Measurements from ENCODE around the gene CFAP54.

CFAP54 gene

DNA sequence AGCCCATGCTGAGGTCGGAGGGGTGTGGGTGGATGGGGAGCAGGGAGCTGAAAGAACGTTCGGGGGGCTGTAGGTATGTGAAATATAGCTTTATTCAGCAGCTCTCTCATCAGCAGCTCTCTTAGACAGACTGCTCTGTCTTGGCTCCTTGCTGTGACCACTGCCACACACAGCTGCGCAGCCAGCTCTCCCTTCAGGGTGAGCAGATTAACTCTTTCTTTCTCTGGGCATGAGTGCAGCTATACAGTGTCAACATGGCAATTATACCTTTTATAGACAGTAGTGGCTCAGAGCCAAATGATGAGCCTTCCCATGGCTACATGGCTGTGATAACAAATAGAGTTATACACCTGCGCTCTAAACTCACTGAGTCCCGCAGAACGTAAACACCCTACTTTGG is 280.0 kb downstream of the CFAP54 start:
- DNase-seq = no peak

DNA sequence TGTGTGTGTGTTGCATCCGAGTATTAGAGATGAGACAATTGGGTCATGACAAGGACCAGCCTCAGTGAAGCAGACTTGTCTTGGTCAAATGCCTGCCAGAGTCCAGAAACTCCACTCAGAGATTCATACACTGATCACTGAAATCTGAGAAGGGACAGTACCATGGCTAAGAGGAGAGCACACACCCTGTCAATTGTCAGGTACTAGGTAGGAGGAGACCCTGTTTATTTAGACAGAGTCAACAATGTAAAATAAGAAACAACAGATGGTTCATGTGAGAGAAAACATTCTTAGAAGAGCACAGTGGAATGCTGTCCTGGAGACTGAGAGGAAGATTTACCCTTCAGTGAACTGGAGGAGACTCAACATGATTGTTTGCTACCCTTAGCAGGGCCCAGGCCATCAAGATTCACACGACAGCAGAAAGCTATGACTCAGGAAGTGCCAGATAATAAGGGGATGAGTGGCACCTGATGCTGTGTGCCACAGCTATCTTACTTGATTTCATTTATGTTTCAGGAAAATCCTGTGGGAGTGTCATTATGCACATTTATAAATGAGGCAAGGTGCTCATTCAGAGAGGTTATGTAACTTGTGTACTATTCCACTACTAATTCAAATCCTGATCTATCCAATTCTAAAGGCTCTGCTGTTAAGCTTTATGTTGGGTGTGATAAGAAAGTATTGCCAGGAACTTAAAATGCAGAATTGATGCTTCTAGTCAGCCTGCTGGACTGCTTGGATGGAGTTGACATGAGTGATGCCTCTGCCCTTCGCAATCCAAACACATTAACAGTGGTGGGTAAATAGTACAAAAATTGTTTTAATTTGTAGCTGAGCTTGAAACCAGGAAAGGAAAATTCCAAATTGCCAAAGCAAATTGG is 281.1 kb downstream of the CFAP54 start:
- no peak for DNase-seq

DNA sequence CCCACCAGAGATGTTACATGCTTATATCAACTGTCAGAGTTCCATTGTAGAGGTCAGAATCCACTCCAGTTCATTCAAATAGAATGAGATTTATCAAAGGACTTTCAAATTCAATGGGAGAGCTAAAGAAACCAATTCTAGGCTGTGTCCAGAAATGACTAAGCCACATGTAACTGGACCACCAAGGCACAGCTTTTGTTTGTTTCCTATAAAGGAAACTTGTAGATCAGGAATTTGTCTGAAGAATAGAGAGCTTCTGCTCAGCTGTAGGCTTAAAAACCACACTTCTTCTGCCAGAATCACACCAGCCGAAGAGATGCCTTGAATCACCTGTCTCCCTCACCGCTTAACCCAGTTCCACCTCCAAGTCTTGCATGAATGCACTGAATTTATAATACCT is 283.7 kb downstream of the CFAP54 start:
- no peak for DNase-seq

DNA sequence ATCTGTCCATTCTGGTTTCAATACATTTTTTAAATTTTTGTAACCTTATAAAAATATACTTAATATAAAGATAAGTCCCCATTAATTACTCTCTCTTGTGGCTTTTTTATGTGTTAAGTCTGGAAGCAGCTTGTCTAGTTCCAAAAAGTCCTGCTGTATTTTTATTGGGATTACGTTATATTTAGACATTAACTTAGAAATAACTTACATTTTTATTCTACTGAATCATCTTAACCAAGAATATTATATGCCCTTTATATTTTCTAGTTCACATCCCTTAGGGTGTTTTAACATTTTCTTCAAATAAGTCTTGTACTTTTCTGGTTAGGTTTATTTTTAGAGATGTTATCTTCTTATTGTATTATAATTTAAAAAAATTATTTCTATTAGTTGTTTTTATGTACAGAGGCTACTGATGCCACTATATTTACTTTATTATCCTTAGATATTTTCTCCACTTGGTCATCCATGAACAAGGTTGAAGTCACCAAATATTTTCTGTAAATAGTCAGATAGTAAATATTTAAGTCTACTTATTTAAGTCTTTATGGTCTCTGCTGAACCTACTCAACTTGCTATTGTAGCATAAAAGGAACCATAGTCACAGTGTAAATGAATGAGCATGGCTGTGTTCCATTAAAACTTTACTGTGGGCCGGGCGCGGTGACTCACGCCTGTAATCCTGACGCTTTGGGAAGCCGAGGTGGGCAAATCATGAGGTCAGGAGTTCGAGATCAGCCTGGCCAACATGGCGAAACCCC is 285.3 kb downstream of the CFAP54 start:
- DNase-seq = no peak

DNA sequence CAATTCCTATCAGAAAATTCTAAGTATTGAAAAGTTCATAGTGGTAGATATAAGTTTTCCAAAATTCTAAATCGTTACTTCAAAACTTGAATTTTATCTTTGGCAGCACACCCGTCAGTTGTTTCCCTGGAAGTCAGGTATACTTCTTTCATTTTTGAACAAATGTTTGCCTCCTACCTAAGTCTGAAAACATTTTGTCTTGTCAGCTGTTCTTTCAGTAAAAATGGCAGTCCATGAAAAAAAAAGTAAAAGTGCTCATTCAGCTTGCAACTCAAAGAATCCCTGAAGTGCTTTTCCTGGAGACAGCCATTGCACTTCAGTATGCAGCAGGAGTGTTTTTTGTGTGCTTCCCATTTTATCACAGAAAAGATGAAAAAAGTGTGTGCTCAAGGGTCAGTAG is 287.5 kb downstream of the CFAP54 start:
- no peak for DNase-seq

DNA sequence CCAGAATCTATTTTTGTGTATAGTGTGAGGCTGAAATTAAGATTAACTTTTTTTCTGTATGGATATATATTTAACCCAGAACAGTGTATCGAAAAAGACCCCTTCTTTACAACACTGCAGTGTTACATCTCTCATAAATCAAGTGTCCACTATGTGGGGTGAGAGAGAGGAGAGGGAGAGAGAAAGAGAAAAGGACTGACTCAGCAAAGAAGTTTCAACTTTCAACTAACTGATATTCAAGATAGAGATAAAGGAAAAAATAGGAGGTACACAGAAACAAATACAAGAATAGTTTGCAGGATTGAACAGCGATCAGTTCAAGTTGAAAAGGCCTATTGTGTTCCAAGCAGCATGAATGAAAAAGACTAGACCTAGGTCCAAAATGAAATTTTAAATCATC is 291.0 kb downstream of the CFAP54 start:
- no peak for DNase-seq

DNA sequence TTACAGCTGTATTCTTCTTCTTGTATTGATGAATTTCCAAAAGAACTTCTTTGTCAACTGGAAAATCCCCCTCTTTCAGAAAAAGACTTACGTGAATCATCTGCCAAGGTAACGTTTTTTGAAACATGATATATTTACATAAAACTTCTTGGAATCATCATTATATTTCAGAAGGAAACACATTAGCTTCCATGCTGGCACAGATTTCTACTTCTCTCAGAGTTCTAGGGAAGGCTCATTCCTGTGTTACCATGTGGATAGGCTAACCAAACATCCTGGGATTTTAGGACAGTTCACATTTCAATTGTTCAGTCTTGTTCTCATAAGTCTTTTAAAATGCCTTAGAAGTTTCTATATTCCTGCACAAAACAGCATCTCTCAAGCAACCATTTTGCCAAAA is 297.4 kb downstream of the CFAP54 start:
- DNase-seq = no peak

DNA sequence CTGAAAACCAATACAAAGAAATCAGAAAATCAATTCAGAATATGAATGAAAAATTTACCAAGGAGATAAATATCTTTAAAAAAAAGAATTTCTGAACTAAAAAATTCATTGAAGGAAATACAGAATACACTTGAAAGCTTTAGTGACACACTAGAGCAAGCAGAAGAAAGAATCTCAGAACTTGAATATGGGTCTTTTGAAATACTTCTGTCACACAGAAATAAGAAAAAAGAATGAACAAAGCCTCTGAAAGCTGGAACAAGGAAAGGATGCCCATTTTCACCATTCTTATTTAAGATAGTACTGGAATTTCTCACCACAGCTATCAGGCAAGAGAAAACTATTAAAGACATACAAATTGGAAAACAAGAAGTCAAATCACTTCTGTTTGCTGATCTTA is 314.6 kb downstream of the CFAP54 start:
- no peak for DNase-seq

DNA sequence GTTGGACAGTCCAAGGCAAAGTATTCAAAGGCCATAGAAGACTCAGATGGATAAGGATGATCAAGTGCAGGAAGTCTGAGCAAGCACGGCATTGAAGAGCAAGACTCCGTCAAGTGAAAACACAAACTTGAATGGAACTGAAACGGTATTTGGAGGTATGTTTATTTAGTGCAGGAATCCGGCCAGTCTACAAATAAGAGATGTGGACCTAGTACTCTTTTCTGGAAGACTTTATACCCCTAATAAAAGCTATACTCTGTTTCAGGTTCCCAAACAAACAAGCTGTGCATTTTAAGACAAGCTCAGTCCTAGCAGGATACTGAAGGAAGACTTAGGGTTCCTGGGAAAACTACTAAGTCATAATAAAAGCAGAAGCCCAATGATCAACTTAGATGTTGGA is 316.9 kb downstream of the CFAP54 start:
- no peak for DNase-seq

DNA sequence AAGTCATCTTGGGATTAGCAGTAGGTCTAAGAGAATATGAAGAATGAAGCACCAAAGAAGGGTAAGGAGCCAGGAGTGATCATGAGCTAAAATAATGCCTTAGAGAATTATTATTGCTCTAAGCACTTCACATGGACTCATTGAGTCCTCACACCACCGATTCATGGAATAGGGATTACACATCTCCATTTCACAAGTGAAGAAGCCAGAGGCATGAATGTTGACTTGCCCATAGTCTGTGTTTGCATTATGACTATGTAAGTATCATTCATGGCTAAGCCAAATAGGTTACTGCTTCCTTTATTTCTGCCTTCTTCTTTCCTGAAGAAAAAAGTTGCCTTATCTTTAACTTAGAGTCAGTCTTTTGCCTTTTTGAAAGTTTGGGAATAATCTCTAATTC is 318.4 kb downstream of the CFAP54 start:
- DNase-seq = no peak

DNA sequence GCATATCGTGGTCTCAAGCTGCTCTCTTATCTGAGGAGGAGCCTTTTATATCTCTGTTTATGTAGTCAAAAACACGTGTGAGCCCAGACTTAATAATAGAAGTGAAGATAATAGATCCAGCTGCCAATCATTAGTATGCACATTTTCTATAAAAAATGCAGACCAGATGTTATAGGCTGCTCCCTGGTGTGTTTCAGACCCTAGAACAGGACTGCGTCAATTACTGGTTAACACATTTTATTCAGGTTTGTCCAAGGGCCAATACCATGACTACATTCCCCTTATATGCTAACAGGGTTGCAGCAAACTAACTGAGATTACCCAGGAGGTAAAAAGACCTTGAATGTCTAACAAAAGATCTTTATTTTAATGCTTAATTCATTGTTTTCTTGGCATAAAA is 319.2 kb downstream of the CFAP54 start:
- DNase-seq = no peak

DNA sequence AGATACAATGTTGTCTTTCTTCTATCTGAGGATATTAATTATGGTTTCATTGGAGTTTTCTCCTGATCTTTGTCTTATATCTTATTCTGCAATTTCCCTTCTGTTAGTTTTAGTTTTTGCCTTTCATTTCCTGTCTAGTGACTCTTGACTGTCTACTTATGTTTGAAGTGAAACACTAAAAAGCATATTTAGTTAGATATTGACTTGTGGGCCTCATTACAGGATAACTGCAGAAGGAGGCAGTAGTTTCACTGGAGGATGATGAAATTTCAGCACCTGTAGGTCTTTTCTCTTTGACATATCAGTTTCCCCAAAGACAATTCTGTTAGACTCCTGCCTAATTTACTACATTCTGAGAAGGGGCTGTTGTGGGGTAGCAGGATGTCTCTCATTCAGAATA is 320.1 kb downstream of the CFAP54 start:
- no peak for DNase-seq

DNA sequence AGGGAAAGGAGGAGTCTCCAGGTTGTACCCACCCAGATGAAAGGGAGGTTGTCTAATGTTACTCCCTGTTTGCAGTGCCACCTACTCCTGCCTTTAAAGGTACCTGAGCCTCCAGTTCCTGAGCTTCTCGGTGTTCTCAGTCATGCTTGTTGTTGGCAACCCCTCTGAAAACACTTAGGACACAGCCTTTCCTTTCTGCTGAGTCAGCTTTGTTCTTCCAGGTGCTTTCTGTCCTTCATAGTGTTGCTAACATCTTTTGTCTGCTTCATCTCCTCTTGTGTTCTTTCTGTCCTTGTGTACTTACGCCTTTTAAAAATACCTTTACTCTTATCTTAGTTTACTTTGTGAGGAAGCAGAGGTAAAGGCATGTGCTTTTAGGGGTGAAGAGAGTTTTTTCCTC is 320.7 kb downstream of the CFAP54 start:
- DNase-seq = no peak

DNA sequence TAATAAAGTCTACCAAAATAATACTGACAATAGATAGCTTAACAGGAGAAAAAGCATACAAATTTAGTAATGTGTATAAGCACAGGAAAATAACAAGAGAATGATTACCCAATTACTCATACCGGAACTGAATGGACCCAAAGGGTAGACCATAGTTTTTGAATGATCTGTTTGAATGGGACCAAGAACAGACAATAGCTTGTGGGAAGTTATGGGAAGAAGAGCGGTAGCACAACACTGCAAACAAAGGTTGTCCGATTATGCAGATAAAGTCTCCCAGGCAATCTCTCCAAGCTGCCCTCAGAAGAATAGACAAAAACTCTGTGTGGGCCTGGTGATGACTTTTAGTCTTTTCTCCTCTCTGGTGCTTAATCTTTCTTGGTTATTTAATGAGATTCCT is 321.1 kb downstream of the CFAP54 start:
- no peak for DNase-seq

DNA sequence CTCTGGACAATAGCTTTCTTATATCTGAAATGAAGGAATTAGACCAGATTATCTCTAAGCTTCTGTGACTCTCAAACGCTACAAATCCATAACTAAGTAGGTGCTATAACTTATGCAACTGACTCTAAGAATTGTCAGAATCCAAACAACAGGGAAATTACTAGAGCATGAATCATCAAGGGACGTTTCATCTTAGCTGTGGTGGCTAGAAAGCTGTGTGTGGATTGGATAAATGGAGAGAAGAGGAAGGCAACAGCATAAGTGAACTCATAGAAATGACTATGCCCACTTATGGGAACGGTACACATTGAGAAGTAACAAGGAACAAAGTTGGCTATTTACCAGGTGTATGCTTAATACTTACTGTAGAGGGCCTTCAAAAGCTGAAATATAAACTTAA is 321.7 kb downstream of the CFAP54 start:
- no peak for DNase-seq

DNA sequence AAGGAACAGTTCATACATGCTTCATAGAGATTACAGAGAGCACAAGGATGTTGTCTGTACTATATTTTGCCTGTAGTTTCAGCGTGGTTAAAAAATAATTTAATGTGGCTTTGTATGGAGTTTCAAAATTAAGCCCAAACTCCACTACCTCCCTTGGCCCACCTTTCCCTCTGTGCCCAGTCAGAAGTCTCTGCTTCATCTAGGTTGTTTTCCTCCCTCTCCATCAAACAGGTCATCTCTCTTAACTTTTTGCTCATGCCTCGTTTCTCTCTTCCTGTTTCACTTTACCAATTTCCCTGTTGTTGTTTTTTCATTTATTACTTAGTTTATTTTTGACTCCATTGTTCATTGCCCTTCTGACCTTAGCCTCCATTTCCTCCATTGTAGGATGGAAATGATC is 322.8 kb downstream of the CFAP54 start:
- DNase-seq = no peak

DNA sequence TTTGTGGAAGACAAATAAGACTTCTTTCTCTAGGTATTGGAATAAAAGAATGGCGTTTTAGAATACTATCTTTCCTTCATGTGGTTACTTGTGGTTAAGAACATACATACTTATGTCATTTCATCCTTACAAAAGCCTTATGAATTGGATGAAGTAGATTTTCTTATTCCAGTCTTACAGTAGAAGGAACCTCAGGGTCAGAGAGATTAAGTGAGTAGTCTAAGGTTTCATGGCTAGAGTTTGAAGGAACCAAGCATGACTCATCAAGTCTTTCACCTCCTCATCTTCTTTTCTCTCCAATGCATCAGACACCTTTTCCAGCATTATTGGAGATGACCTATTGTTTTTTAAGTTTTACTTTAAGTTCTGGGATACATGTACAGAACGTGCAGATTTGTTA is 324.8 kb downstream of the CFAP54 start:
- no peak for DNase-seq

DNA sequence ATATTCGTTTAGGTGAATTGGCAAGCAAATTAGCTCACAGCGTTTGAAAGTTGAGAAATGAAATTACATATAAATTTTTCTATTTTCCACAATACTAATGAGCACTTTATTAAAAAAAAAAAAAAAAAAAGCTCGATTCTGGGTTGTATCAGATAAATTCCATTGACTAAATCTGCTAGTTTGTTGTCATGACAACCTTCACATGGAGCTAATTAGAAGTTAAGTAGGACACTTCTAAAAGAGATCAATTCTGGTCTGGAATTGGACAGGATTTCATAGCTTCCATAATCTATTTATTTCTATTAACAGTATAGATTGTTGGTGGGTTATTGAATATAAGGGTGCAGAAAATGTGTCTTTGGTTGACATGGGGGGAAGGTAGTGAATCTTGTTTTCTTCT is 332.2 kb downstream of the CFAP54 start:
- DNase-seq = no peak

DNA sequence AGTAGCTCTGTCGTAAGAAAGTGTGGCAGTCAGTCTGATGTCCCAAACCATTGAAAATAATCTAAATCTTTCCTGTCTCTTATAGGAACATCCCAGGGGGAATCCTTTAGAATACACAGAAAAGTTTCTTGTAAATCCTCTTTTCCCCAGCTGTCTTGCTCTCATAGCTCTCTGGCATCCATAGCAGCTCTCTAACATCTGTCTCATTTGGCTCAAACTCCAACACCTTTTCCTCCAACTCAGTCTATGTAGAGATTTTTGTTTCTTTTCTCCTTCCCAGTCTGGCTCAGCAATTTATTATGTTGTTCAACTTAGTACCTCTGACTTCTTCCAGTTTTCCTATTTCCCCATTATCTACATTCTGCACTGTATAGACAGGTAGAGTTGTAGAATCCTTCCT is 333.3 kb downstream of the CFAP54 start:
- DNase-seq = no peak

DNA sequence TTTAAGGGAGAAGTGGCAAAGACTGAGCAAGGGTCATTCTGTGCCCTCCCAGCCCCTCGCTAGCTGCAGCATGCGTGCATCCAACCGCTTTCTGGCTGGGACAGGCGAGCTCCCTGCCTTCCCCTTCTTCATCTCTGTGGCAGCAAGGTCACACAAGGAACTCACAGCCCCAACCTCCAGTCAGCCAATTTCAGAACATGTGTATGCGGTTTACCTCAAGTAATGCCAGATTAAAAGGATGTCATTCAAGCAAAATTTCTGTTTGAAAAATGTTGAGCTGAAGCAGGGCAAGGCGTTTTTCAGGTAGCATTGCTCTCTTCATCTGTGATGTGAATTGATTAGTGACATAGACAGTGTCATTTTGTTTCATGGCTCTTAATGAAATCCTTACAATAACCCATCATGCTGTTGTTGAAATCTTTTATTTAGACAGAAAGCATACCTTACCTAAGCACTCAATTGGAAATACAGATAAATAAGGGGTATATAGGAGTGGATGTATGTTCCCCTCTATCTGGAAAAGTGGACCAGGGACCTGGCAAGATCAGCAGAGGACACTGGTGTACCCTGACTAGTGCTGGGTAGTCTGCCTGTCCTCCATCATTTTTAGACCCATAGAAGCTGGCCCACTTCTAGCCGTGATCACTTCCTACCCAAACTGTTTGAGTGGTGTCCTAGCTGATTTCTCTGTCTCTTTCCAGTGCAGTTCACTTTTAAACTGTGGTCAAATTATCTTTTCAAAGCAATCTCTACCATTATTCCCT is 334.9 kb downstream of the CFAP54 start:
- no peak for DNase-seq

DNA sequence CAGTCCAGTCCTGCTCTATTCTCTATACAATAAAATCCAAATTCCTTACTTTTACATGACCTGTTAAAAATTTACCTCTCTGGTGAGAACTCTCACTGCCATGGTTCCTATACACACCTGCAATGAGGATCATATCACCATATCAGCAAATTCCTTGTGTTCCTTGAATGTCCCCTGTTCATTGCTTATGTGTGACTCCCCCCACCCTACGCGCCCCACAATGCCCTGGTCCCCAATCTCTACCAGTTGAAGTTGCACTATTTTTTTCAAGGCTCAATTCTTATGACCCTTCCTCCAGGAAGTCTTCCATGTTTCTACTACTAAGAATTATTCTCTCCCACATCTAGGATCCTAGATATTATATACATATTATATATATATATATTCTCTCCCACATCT is 335.5 kb downstream of the CFAP54 start:
- no peak for DNase-seq

DNA sequence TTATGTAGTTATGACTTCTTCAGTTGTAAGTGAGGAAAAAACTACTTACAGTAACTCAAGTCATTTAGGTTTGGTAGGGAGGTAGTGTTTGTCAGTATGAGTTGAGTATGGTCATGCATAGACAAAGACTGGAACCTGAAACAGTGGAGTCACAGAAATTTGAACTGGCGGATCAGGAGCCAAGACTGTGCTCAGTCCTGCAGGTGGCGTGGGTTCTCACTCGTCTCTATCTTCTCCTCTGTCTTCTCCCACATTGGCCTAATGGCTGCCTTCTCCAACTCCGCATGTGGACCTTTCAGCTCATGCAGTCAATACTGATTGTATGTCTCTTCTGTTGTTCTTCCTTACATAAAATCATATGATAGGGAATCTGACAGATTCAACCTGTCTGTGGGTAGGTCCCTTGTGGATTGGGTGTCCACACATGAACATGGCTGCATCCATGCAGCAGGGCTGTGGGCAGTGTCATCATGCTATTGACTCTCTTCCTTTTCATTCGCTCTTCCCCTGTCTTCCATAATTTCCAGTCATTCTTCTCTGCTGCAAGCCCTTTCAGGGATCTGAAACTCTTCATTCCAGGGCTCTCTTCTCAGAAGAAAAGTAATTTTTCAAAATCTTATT is 338.9 kb downstream of the CFAP54 start:
- no peak for DNase-seq

DNA sequence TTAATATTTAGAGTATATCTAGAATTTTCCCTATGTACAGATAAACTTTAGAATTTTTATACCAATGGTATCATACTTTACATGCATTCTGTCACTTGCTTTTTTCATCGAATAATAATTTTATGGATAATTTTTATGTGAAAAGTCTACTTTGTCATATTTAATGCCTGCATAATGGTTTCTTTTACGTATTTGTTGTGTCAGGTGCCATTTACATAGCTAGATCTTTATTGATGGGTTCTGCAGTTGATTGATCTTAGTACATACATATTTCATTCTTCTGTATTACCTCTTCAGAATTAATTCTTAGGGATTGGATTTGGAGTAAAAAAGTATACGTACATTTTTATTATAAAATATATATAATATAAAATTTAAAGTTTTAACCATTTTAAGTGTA is 340.0 kb downstream of the CFAP54 start:
- no peak for DNase-seq

Data from inflammatory macrophage treated with lipopolysaccharide for 4 hours (primary cell).